Muscle of leg (tissue), 11 donors: Measurements from ENCODE around the gene ERN1. TPM values are rescaled to one million over a fixed set of nuclear protein-coding genes. Genes with fewer than 3 reads are reported as not detected.
A peak's percentile ranks its signal among the peaks of the same experiment; 100 is the strongest.
"Not testable (repeated sequence)": the region's sequence is repeated elsewhere in the genome, so short reads cannot be mapped to it uniquely, and the experiment has no call there.

ENCODE experiments used
- DNase-seq: peaks from one replicate; pipeline ENCODE4 v3.0.0; 2013
- H3K27ac ChIP-seq: one replicate; pipeline ENCODE4 v1.5.1; 2013; ENCODE audit warnings: mild to moderate bottlenecking, low read length, control low read depth
- H3K27me3 ChIP-seq: one replicate; pipeline ENCODE4 v1.6.1; 2013; ENCODE audit warnings: low read length; ENCODE audit not compliant: control insufficient read depth, insufficient read depth
- H3K36me3 ChIP-seq: one replicate; pipeline ENCODE4 v1.6.1; 2013; ENCODE audit warnings: low read length; ENCODE audit not compliant: control insufficient read depth, insufficient read depth
- H3K4me1 ChIP-seq: one replicate; pipeline ENCODE4 v1.6.1; 2013; ENCODE audit warnings: low read length; ENCODE audit not compliant: control insufficient read depth, insufficient read depth
- H3K4me3 ChIP-seq: one replicate; pipeline ENCODE4 v1.5.1; 2013; ENCODE audit warnings: low read length, control low read depth
- H3K9me3 ChIP-seq: replicated peaks from 2 replicates; pipeline ENCODE4 v1.6.1; 2013; ENCODE audit warnings: low read depth, low read length; ENCODE audit not compliant: control insufficient read depth
- WGBS: methylation state at CpG from one replicate; pipeline ENCODE4 v1.1.5; 2013; ENCODE audit warnings: missing lambda C conversion rate; ENCODE audit not compliant: insufficient coverage; 5-methylcytosine and 5-hydroxymethylcytosine counted together
- polyA plus RNA-seq, 8 donors: library from polyadenylated mRNA; unstranded; fragments of 120-200 nt; gene quantifications; one replicate each; pipeline versions ENCODE4 v1.2.1 to v1.2.3, GENCODE V29; 2013; ENCODE audit warnings: inconsistent platforms in 1 of 8, low replicate concordance in 1 of 8; ENCODE audit not compliant: insufficient read length in 8 of 8, insufficient read depth in 1 of 8
- total RNA-seq: library from RNA; stranded (reverse); fragments of 120-200 nt; gene quantifications from one replicate; pipeline ENCODE4 v1.2.4, GENCODE V29; 2013

ERN1 gene
- total and polyA plus RNA-seq, 9 donors, result 3.4 to 5.7 (median 4.8) TPM

DNA sequence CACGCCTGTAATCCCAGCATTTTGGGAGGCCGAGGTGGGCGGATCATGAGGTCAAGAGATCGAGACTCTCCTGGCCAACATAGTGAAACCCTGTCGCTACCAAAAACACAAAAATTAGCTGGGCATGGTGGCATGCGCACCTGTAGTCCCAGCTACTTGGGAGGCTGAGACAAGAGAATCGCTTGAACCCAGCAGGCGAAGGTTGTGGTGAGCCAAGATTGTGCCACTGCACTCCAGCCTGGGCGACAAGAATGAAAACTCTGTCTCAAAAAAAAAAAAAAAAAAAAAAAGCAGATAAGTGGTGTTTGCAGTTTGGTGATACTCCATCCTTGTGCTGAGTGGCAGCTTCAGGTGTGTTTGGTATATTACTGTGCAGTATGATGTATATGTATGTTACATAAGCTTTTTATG, 110.4 kb downstream of the ERN1 start:
- WGBS, result 80% methylated on average over 8 of the region's 9 CpGs
- not testable (repeated sequence) for H3K4me1 ChIP-seq, DNase-seq, H3K36me3 ChIP-seq, H3K27me3 ChIP-seq, H3K9me3 ChIP-seq
- Histone ChIP-seq H3K27ac (peak overlapping the region; percentile 90), H3K4me3 (peak overlapping the region; percentile 39)

DNA sequence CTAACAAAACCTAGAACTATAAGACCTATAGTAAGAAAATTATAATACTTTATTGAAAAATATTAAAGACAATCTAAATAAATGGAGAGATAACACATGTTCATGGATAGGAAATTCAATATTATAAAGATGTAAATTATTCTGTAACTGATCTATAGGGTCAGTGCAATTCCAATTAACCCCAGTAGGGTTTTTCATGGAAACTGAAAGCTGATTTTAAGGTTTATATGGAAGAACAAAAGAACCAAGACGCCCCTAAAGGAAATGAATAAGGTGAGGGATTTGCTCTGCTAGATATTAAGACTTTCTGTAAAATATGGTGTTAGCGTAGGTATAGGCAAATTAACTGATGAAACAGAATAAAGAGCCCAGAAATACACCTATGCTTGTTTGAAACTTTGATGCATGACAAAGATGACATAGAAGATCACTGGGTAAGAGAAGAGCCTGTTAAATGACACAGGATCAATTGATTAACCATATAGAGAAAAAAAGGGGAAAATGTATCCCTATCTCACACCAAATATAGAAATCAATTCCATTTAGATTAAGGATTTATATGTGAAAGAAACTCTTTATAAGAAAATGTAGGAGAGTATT, 112.5 kb downstream of the ERN1 start:
- H3K27ac ChIP-seq, result peak overlapping the region; percentile 59

DNA sequence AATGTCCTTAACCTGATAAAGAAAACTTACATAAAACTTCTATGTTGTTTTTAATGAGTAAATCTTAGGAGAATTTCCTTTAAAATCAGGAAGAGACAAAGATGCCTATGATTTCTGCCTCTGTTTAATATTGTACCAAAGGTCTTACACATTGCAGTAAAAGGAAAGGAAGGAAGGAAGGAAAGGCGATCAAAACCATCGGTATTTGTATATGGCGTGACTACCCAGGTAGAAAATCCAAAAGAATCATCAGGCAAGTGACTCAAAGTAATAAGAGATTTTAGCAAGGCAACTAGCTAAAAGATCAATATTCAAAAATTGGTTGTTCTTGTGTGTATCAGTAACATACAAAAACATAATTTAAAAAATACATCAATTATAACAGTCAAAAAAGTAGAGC, 113.0 kb downstream of the ERN1 start:
- peaks cover 8% of the 10 kb centered on the region for H3K4me1 ChIP-seq
- no peaks in the 10 kb centered on the region for H3K27me3 ChIP-seq
- no peak overlapping the region for H3K27ac ChIP-seq
- no CpG with 5 or more reads among the region's 3 CpGs for WGBS
- H3K9me3 ChIP-seq, result no peaks in the 10 kb centered on the region
- H3K4me3 ChIP-seq, result no peak overlapping the region
- H3K36me3 ChIP-seq, result no peaks in the 10 kb centered on the region
- DNase-seq, result no peak

More for the DNA sequence above, 112.5 kb downstream of the ERN1 start:
- Histone ChIP-seq H3K4me1 (peaks cover 8% of the 10 kb centered on the region), H3K4me3 (no peak overlapping the region), H3K27me3 (no peaks in the 10 kb centered on the region), H3K36me3 (no peaks in the 10 kb centered on the region), H3K9me3 (no peaks in the 10 kb centered on the region)
- no CpG with 5 or more reads among the region's 2 CpGs for WGBS
- DNase-seq, result no peak

DNA sequence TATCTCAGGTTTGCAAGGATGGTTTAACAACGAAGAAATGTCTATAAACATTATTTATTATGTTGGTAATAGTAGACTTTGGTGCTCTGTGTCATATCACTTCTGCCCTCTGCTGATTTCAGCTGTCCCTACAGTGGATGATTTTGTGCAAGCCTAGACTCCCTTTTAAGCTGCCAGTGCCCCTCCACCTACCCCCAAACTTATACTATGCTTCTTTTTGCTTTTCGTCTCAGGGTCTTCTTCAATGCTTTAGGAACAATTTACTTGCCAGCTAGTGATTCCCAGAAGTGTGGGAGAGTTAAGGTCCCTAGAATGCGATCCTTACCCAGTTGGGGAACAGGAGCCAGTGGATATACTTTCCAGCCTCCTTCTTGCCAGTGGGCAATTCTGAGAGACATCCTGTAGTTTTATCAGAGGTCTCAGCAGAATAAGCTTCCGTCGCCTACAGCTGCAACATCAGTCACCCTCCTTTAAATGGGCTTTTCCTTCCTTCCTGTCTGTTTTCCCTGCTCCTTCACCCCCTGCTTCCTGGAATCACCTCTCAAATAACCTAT, 113.6 kb downstream of the ERN1 start:
- peaks cover 8% of the 10 kb centered on the region for H3K4me1 ChIP-seq

DNA sequence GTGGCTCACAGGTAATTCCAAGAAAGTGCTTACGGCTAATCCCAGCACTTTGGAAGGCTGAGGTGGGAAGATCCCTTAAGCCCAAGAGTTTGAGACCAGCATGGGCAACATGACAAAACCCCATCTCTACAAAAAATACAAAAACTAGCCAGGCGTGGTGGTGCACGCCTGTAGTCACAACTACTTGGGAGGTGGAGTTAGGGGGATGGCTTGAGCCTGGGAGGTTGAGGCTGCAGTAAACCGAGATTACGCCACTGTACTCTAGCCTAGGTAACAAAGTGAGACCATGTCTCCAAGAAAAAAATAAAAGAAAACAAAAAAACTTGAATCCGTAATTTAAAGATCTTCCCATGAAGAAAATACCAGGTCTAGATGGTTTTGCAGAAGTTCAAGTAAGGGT, 114.5 kb downstream of the ERN1 start:
- H3K4me1 ChIP-seq, result peaks cover 6% of the 10 kb centered on the region
- H3K27ac ChIP-seq, result peak overlapping the region; percentile 5
- no peak for DNase-seq
- no CpG with 5 or more reads among the region's 6 CpGs for WGBS
- no peak overlapping the region for H3K4me3 ChIP-seq
- H3K36me3 ChIP-seq, result no peaks in the 10 kb centered on the region
- no peaks in the 10 kb centered on the region for H3K9me3 ChIP-seq
- no peaks in the 10 kb centered on the region for H3K27me3 ChIP-seq

More for the DNA sequence above, 113.6 kb downstream of the ERN1 start:
- no peaks in the 10 kb centered on the region for H3K27me3 ChIP-seq
- 41% methylated on average over 3 of the region's 5 CpGs for WGBS
- no peak overlapping the region for H3K4me3 ChIP-seq
- H3K9me3 ChIP-seq, result no peaks in the 10 kb centered on the region
- H3K36me3 ChIP-seq, result no peaks in the 10 kb centered on the region
- H3K27ac ChIP-seq, result peak overlapping the region; percentile 69
- DNase-seq, result no peak

DNA sequence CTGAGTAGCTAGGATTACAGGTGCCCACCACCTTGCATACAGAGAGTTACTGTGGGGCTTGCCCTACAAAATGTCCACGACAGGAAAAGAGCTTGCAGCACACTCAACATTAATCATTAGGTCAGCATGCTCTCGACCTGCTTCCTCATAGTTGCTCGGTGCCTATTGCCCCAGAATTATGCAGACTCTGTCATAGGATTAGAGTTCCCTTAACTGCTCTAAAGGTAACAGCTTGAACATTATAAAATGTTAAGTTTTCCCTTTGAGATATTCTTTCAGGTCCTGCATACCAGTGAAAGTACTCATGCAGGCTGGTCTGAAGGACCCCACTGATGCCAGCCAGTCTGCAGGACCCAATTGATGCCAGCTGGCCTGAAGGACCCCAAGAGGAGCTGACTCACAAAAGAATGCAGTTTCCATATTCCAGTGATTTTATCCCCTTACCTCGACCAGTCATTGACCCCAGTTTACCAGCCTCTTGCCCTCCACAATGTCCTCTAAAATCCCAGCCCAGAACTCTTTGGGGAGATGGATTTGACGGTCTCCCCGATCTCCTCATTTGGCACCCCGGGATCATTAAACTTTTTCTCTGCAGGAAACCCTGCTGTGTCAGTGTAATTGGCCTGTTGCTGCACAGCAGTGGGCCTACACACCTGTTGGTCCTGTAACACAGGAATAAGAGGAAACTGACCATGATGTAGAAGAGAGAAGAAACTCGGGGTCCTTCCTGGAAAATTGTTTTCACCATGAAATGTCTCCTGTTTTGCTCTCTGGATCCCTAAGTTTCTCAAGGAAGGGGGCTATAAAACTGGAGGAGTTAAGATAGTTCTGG, 120.2 kb downstream of the ERN1 start:
- H3K27me3 ChIP-seq, result no peaks in the 10 kb centered on the region
- no peaks in the 10 kb centered on the region for H3K9me3 ChIP-seq
- peaks cover 42% of the 10 kb centered on the region for H3K4me1 ChIP-seq
- H3K27ac ChIP-seq, result no peak overlapping the region
- no peak overlapping the region for H3K4me3 ChIP-seq
- H3K36me3 ChIP-seq, result peaks cover 5% of the 10 kb centered on the region
- WGBS, result 75% methylated on average over 5 of the region's 8 CpGs
- no peak for DNase-seq

DNA sequence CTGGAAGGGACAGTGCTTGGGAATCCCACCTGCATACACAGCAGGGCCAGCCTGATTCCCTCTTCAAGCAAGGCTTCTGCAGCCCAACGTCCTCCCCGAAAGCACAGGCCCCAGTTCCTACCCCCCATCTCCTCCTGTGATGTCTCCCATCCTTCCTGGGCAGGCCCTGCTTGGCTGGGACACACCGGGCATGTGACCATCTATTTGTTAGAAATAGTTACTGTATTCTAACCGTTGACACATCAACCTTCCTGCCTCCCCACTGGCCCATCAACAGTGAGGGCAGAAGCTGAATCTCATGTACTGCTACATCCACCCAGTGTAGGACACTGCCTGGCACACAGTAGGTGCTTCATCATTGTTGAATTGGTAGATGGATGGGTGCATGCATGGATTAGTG, 121.1 kb downstream of the ERN1 start:
- peak overlapping the region; percentile 15 for H3K27ac ChIP-seq
- H3K9me3 ChIP-seq, result no peaks in the 10 kb centered on the region
- H3K27me3 ChIP-seq, result no peaks in the 10 kb centered on the region
- H3K4me3 ChIP-seq, result no peak overlapping the region
- no peak for DNase-seq
- H3K4me1 ChIP-seq, result peaks cover 43% of the 10 kb centered on the region
- H3K36me3 ChIP-seq, result peaks cover 5% of the 10 kb centered on the region
- WGBS, result no CpG with 5 or more reads among the region's 4 CpGs

DNA sequence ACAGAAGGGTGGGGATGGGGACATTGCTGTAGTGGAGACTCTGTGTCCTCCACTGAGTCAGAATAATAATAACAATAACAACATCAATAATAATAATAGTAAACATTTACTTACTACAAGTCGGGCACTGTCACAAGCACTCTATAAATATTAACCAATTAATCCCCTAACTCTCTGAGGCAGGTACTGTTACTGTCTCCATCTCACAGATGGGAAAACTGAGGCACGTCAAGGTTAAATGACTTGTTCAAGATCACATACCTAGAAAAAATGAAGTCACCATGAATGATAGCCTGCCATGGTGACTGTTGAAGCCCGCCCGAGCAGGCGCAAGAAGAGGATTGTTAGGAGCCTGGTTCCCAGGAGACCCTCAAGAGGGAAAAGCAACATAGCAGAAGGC, 121.6 kb downstream of the ERN1 start:
- Histone ChIP-seq H3K27ac (peak overlapping the region; percentile 72), H3K4me1 (peaks cover 43% of the 10 kb centered on the region), H3K4me3 (no peak overlapping the region), H3K27me3 (no peaks in the 10 kb centered on the region), H3K9me3 (no peaks in the 10 kb centered on the region), H3K36me3 (peaks cover 5% of the 10 kb centered on the region)
- DNase-seq, result no peak
- 79% methylated on average over 3 of the region's 5 CpGs for WGBS

DNA sequence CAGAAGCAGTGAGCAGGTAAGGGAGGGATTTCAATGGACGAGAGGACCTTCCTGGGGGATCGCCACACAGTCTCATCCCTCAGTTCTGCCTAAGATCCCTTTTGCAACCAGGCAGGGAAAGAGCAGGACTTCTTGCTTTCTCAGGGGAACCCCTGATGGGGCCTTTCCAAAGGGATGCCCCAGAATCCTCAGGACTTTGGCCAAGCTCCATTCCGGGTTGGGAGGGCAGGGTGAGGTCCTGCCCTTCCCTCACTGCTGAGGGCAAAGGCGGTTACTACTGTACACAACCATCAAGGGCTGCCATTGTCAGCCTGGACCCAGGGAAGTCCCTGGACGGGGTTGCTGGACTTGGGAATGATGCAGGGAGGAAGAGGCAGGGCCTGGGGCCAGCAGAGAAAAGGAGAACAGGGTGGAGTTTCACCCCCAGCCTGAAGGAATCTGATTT, 122.1 kb downstream of the ERN1 start:
- Histone ChIP-seq H3K36me3 (peaks cover 5% of the 10 kb centered on the region), H3K27ac (peak overlapping the region; percentile 72), H3K9me3 (no peaks in the 10 kb centered on the region), H3K4me1 (peaks cover 43% of the 10 kb centered on the region), H3K4me3 (no peak overlapping the region), H3K27me3 (no peaks in the 10 kb centered on the region)
- DNase-seq, result no peak
- no CpG with 5 or more reads among the region's 5 CpGs for WGBS

DNA sequence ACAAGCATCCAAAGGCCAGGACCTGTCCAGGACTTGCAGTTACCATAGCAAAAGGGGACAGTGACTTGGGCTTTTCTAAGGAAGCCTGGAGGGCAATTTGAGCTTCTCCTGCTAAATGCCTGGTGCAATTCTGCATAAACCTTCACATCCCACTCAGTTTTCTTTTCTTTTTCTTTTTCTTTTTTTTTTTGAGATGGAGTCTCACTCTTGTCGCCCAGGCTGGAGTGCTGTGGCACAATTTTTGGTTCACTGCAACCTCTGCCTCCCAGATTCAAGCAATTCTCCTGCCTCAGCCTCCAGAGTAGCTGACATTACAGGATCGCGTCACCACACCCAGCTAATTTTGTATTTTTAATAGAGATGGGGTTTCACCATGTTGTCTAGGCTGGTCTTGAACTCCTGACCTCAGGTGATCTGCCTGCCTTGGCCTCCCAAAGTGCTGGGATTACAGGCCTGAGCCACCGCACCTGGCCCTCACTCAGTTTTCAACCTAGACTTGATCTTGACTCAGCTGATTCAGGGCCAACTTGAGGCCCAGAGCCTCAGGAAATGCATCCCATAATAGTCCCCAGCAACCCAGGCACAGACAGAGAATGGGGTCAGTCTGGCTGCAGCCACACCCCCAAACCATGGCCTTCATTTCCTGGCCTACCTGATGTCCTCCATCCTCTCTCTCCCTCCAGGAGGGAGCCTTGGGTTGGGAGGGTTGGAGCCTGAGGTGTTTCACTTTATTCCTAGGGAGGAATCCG, 122.7 kb downstream of the ERN1 start:
- H3K36me3 ChIP-seq, result not testable (repeated sequence)
- peak overlapping the region; percentile 72 for H3K27ac ChIP-seq

More for the DNA sequence above, 122.7 kb downstream of the ERN1 start:
- H3K27me3 ChIP-seq, DNase-seq, H3K9me3 ChIP-seq, H3K4me3 ChIP-seq: not testable (repeated sequence)
- 54% methylated on average over 1 of the region's 5 CpGs for WGBS
- H3K4me1 ChIP-seq, result peaks cover 44% of the 10 kb centered on the region
